HL-60/S4 treated with retinoic acid at 250 ng/mL for 4 days and 3 days (cell line): ENCODE results near the gene SPOCK3.
"Not testable (repeated sequence)": the region's sequence is repeated elsewhere in the genome, so short reads cannot be mapped to it uniquely, and the experiment has no call there.

Experiments used
- in situ Hi-C: fragments of 300-500 bp; cut with MboI; formaldehyde crosslinking; loops from 2 replicates; pipeline ENCODE4 v1.7.0; 2022; ENCODE audit warnings: low sequenced_read_pairs

SPOCK3 gene

GRCh38 chr4:167234316-167234881 is at the start of gene SPOCK3:
TSS of gene SPOCK3 (minus strand) at chr4:167234494.
- in situ Hi-C loops, result no loop called here

- in situ Hi-C loops, result no loop called here
Measured at GRCh38 chr4:167282171-167282864, 48.0 kb upstream of the SPOCK3 start.

- in situ Hi-C loops, result not testable (repeated sequence)
Measured at GRCh38 chr4:167281545-167281944, 47.3 kb upstream of the SPOCK3 start.

- in situ Hi-C loops, result no loop called here
Measured at GRCh38 chr4:167274351-167274750, 40.1 kb upstream of the SPOCK3 start.

GRCh38 chr4:167265231-167265630 is 30.9 kb upstream of the SPOCK3 start:
- in situ Hi-C loops, result no loop called here

GRCh38 chr4:167248271-167248670 is 14.0 kb upstream of the SPOCK3 start:
- in situ Hi-C loops, result no loop called here

GRCh38 chr4:167239627-167240026 is 5.3 kb upstream of the SPOCK3 start:
- in situ Hi-C loops, result no loop called here

GRCh38 chr4:167238226-167238625 is 3.9 kb upstream of the SPOCK3 start:
- in situ Hi-C loops, result no loop called here

GRCh38 chr4:167233685-167234315 is 494 bp downstream of the SPOCK3 start:
- in situ Hi-C loops, result no loop called here

- in situ Hi-C loops, result no loop called here
Measured at GRCh38 chr4:167232805-167233684, 1.2 kb downstream of the SPOCK3 start.

GRCh38 chr4:167230744-167231143 is 3.5 kb downstream of the SPOCK3 start:
- in situ Hi-C loops, result no loop called here

- in situ Hi-C loops, result no loop called here
Measured at GRCh38 chr4:167222099-167222498, 12.2 kb downstream of the SPOCK3 start.

- in situ Hi-C loops, result no loop called here
Measured at GRCh38 chr4:167221084-167221483, 13.2 kb downstream of the SPOCK3 start.

- in situ Hi-C loops, result no loop called here
Measured at GRCh38 chr4:167218022-167218608, 16.2 kb downstream of the SPOCK3 start.

GRCh38 chr4:167216783-167217182 is 17.5 kb downstream of the SPOCK3 start:
- in situ Hi-C loops, result no loop called here

GRCh38 chr4:167210166-167210565 is 24.1 kb downstream of the SPOCK3 start:
- in situ Hi-C loops, result no loop called here

GRCh38 chr4:167196344-167197012 is 37.8 kb downstream of the SPOCK3 start:
- in situ Hi-C loops, result no loop called here

- in situ Hi-C loops, result no loop called here
Measured at GRCh38 chr4:167190379-167190778, 43.9 kb downstream of the SPOCK3 start.

- in situ Hi-C loops, result no loop called here
Measured at GRCh38 chr4:167185465-167185864, 48.8 kb downstream of the SPOCK3 start.

GRCh38 chr4:167183036-167183435 is 51.3 kb downstream of the SPOCK3 start:
- in situ Hi-C loops, result no loop called here
